Neuronal stem cell (in vitro differentiated cells): ENCODE data around the gene ELF2.

Experiments
- DNase-seq: peaks from one replicate; pipeline ENCODE4 v3.0.0-alpha.2; 2013; ENCODE audit warnings: low spot score
- H2AFZ ChIP-seq: one replicate; pipeline ENCODE4 v1.6.1; 2013; ENCODE audit warnings: mild to moderate bottlenecking, low read length, inconsistent platforms
- H2AK5ac ChIP-seq: 2 replicates; pipeline ENCODE4 v1.6.1; 2013; ENCODE audit warnings: low read depth, mild to moderate bottlenecking, inconsistent platforms, low read length, moderate library complexity, mixed read lengths
- H2BK120ac ChIP-seq: 2 replicates; pipeline ENCODE4 v1.6.1; 2013; ENCODE audit warnings: low read depth, mild to moderate bottlenecking, inconsistent platforms, low read length, moderate library complexity, mixed read lengths
- H2BK12ac ChIP-seq: one replicate; pipeline ENCODE4 v1.6.1; 2013; ENCODE audit warnings: low read length, inconsistent platforms
- H2BK15ac ChIP-seq: 2 replicates; pipeline ENCODE4 v1.6.1; 2013; ENCODE audit warnings: mild to moderate bottlenecking, low read length, inconsistent platforms, mixed read lengths
- H2BK5ac ChIP-seq: one replicate; pipeline ENCODE4 v1.6.1; 2013; ENCODE audit warnings: inconsistent platforms, mild to moderate bottlenecking, low read length, moderate library complexity
- H3K14ac ChIP-seq: one replicate; pipeline ENCODE4 v1.6.1; 2013; ENCODE audit warnings: low read length, inconsistent platforms
- H3K18ac ChIP-seq: 2 replicates; pipeline ENCODE4 v1.6.1; 2013; ENCODE audit warnings: low read length, inconsistent platforms
- H3K23ac ChIP-seq: 2 replicates; pipeline ENCODE4 v1.6.1; 2013; ENCODE audit warnings: low read depth, mild to moderate bottlenecking, mixed read lengths, low read length, inconsistent platforms; ENCODE audit not compliant: poor library complexity
- H3K27ac ChIP-seq: replicated peaks from 3 replicates; pipeline ENCODE4 v1.5.1; 2013; ENCODE audit warnings: low read length, inconsistent platforms
- H3K27me3 ChIP-seq, 3 experiments: 2 replicates each; pipeline ENCODE4 v1.6.1; 2013; ENCODE audit warnings: low read length in 3 of 3, mild to moderate bottlenecking in 2 of 3, inconsistent platforms in 1 of 3, low read depth in 1 of 3, mixed read lengths in 1 of 3, moderate library complexity in 1 of 3; ENCODE audit not compliant: control insufficient read depth in 3 of 3, insufficient read depth in 3 of 3
- H3K36me3 ChIP-seq, 2 donors: replicated peaks in 1 of 2; 2 replicates each; pipeline ENCODE4 v1.6.1; 2013; ENCODE audit warnings: low read length in 2 of 2; ENCODE audit not compliant: control insufficient read depth in 2 of 2, insufficient read depth in 2 of 2
- H3K4ac ChIP-seq: 2 replicates; pipeline ENCODE4 v1.6.1; 2013; ENCODE audit warnings: inconsistent platforms, mild to moderate bottlenecking, low read length, moderate library complexity
- H3K4me1 ChIP-seq, 2 donors: 1 replicate in 1 of 2; 2 replicates in 1 of 2; pipeline ENCODE4 v1.6.1; 2013; ENCODE audit warnings: low read length in 2 of 2, low read depth in 1 of 2; ENCODE audit not compliant: control insufficient read depth in 2 of 2, insufficient read depth in 1 of 2
- H3K4me2 ChIP-seq: one replicate; pipeline ENCODE4 v1.6.1; 2013; ENCODE audit warnings: mild to moderate bottlenecking, low read length, inconsistent platforms; ENCODE audit not compliant: insufficient read depth, poor library complexity, severe bottlenecking
- H3K4me3 ChIP-seq, 2 donors: 2 replicates each; pipeline ENCODE4 v1.5.1; 2013; ENCODE audit warnings: low read length in 2 of 2, mild to moderate bottlenecking in 2 of 2, inconsistent platforms in 1 of 2, moderate library complexity in 1 of 2
- H3K79me1 ChIP-seq: one replicate; pipeline ENCODE4 v1.6.1; 2013; ENCODE audit warnings: low read depth, mild to moderate bottlenecking, inconsistent platforms, low read length, moderate library complexity
- H3K9ac ChIP-seq: one replicate; pipeline ENCODE4 v1.6.1; 2013; ENCODE audit warnings: mild to moderate bottlenecking, low read depth, low read length, inconsistent platforms; ENCODE audit not compliant: poor library complexity
- H3K9me3 ChIP-seq, 2 donors: replicated peaks in 1 of 2; 2 replicates each; pipeline versions ENCODE3 to v1.6.1; 2013; ENCODE audit warnings: low read length in 2 of 2, mild to moderate bottlenecking in 2 of 2, inconsistent platforms in 1 of 2, low read depth in 1 of 2, mixed read lengths in 1 of 2, moderate library complexity in 1 of 2; ENCODE audit not compliant: control insufficient read depth in 2 of 2, insufficient read depth in 1 of 2
- H4K8ac ChIP-seq: one replicate; pipeline ENCODE4 v1.6.1; 2013; ENCODE audit warnings: low read depth, mild to moderate bottlenecking, inconsistent platforms, low read length, moderate library complexity
- H4K91ac ChIP-seq: one replicate; pipeline ENCODE4 v1.6.1; 2013; ENCODE audit warnings: low read length, low read depth, mild to moderate bottlenecking, inconsistent platforms; ENCODE audit not compliant: poor library complexity
- WGBS, 2 donors: extraction: QIAGEN DNeasy Blood & Tissue Kit; methylation state at CpG; one replicate each; pipeline ENCODE4 v1.1.7; 2013; ENCODE audit warnings: missing lambda C conversion rate in 2 of 2, mixed read lengths in 1 of 2; ENCODE audit not compliant: insufficient read length in 2 of 2, insufficient replicate concordance in 1 of 2; ENCODE audit errors: extremely low coverage in 2 of 2; 5-methylcytosine and 5-hydroxymethylcytosine counted together

ELF2 gene

GRCh38 chr4:139020384-139020783 lies 156.6 kb downstream of the ELF2 start:
- Histone ChIP-seq H3K4me1 (peaks cover 0 to 3% of the 10 kb centered on the region in 2 donors), H3K23ac (no peak overlapping the region), H3K9ac (no peak overlapping the region), H3K4ac (no peak overlapping the region), H3K18ac (no peak overlapping the region), H2BK12ac (no peak overlapping the region), H3K27ac (no peak overlapping the region), H4K8ac (no peak overlapping the region), H3K4me2 (no peak overlapping the region), H3K27me3 (no peaks in the 10 kb centered on the region), H2BK5ac (no peak overlapping the region), H2BK120ac (no peak overlapping the region), H2AK5ac (no peak overlapping the region), H2AFZ (no peak overlapping the region), H3K36me3 (peaks cover 0 to 32% of the 10 kb centered on the region in 2 donors), H3K79me1 (peaks cover 2% of the 10 kb centered on the region), H4K91ac (no peak overlapping the region), H2BK15ac (no peak overlapping the region), H3K9me3 (no peaks in the 10 kb centered on the region), H3K14ac (no peak overlapping the region), H3K4me3 (no peak overlapping the region)
- WGBS, 2 donors, result no CpG with 5 or more reads among the region's 4 CpGs
- DNase-seq, result no peak

- no peak overlapping the region for H3K4ac ChIP-seq
- H3K14ac ChIP-seq, result no peak overlapping the region
- no peak overlapping the region for H2BK5ac ChIP-seq
- no peak overlapping the region for H4K8ac ChIP-seq
- H2AK5ac ChIP-seq, result no peak overlapping the region
- no peak overlapping the region for H4K91ac ChIP-seq
- H3K18ac ChIP-seq, result no peak overlapping the region
- H3K4me2 ChIP-seq, result no peak overlapping the region
- no peak overlapping the region for H3K4me3 ChIP-seq
- H3K23ac ChIP-seq, result no peak overlapping the region
- H3K79me1 ChIP-seq, result peaks cover 2% of the 10 kb centered on the region
- no peak overlapping the region for H2BK15ac ChIP-seq
- no peak for DNase-seq
- WGBS, 2 donors, result no CpG with 5 or more reads among the region's 10 CpGs
- H3K36me3 ChIP-seq, result peaks cover 0 to 22% of the 10 kb centered on the region in 2 donors
- H3K4me1 ChIP-seq, result peaks cover 5 to 10% of the 10 kb centered on the region in 2 donors
- H3K27me3 ChIP-seq, result no peaks in the 10 kb centered on the region
- H3K27ac ChIP-seq, result no peak overlapping the region
- H3K9me3 ChIP-seq, result no peaks in the 10 kb centered on the region
- no peak overlapping the region for H2BK12ac ChIP-seq
- H2AFZ ChIP-seq, result no peak overlapping the region
- H3K9ac ChIP-seq, result no peak overlapping the region
- H2BK120ac ChIP-seq, result no peak overlapping the region
Observed at GRCh38 chr4:139018971-139019758, 157.9 kb downstream of the ELF2 start.

GRCh38 chr4:139018501-139018900 lies 158.5 kb downstream of the ELF2 start:
- Histone ChIP-seq H3K4me1 (peaks cover 5 to 14% of the 10 kb centered on the region in 2 donors), H3K27ac (no peak overlapping the region), H3K4ac (no peak overlapping the region), H4K8ac (no peak overlapping the region), H3K23ac (no peak overlapping the region), H3K18ac (no peak overlapping the region), H2BK120ac (no peak overlapping the region), H3K4me3 (no peak overlapping the region), H2AK5ac (no peak overlapping the region), H3K27me3 (no peaks in the 10 kb centered on the region), H3K79me1 (peaks cover 2% of the 10 kb centered on the region), H3K14ac (no peak overlapping the region), H3K4me2 (no peak overlapping the region), H3K9me3 (no peaks in the 10 kb centered on the region), H4K91ac (no peak overlapping the region), H2AFZ (no peak overlapping the region), H3K36me3 (peaks cover 0 to 19% of the 10 kb centered on the region in 2 donors), H3K9ac (no peak overlapping the region), H2BK5ac (no peak overlapping the region), H2BK15ac (no peak overlapping the region), H2BK12ac (no peak overlapping the region)
- no peak for DNase-seq

- no peak overlapping the region for H3K23ac ChIP-seq
- no peak for DNase-seq
- H3K4me1 ChIP-seq, result peaks cover 5 to 14% of the 10 kb centered on the region in 2 donors
- no peak overlapping the region for H3K9ac ChIP-seq
- peaks cover 0 to 19% of the 10 kb centered on the region in 2 donors for H3K36me3 ChIP-seq
- no peak overlapping the region for H2BK12ac ChIP-seq
- H2AK5ac ChIP-seq, result no peak overlapping the region
- no peaks in the 10 kb centered on the region for H3K27me3 ChIP-seq
- H2BK5ac ChIP-seq, result no peak overlapping the region
- no peaks in the 10 kb centered on the region for H3K9me3 ChIP-seq
- no peak overlapping the region for H2BK15ac ChIP-seq
- no peak overlapping the region for H4K91ac ChIP-seq
- no peak overlapping the region for H3K4me3 ChIP-seq
- H4K8ac ChIP-seq, result no peak overlapping the region
- WGBS, 2 donors, result no CpG with 5 or more reads among the region's 3 CpGs
- no peak overlapping the region for H3K27ac ChIP-seq
- H3K4me2 ChIP-seq, result no peak overlapping the region
- peaks cover 2% of the 10 kb centered on the region for H3K79me1 ChIP-seq
- no peak overlapping the region for H3K4ac ChIP-seq
- H2AFZ ChIP-seq, result no peak overlapping the region
- H3K18ac ChIP-seq, result no peak overlapping the region
- H3K14ac ChIP-seq, result no peak overlapping the region
- H2BK120ac ChIP-seq, result no peak overlapping the region
Observed at GRCh38 chr4:139017861-139018260, 159.2 kb downstream of the ELF2 start.
